HG02970 (cell line): ENCODE data around the gene ERCC6.

ENCODE experiments used
- ATAC-seq: cut with Tn5 transposase; IDR thresholded peaks from one replicate; pipeline ENCODE4 v1.9.1; 2021; ENCODE audit warnings: mild to moderate bottlenecking, moderate library complexity, moderate number of reproducible peaks; ENCODE audit not compliant: unreplicated experiment, low FRiP score

The ERCC6 gene

DNA sequence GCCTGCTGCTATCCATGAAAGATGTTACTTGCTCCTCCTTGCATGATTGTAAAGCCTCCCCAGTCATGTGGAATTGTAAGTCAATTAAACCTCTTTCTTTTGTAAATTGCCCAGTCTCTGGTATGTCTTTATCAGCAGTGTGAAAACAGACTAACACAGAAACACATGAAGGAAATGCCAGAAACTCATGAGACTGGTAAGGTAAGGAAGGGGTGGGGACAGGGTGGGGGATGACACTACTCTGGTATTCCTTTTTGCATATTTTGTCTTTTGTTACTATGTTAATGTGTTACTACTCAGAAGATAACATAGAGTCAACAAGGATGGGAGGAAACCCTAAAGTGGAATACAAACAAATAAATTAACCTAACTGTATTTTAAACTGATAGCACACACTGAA, 73.2 kb downstream of the ERCC6 start:
- ATAC-seq: no peak
